Testis (tissue), 2 donors: ENCODE results near the gene KMT2B.

Experiments used
- POLR2A ChIP-seq: fragments of 450-650 bp; IDR thresholded peaks from one replicate; pipeline ENCODE4 v1.6.1; 2017; ENCODE audit warnings: antibody characterized with exemption, mild to moderate bottlenecking, moderate library complexity
- TF ChIP-seq, protein P1 (sequence below), 3 experiments: fragments of 450-650 bp in 2 of 3; fragments of 200-600 bp in 1 of 3; sonication (generic) in 1 of 3; IDR thresholded peaks; one replicate each; pipeline ENCODE4 v1.5.1; 2016 to 2019; ENCODE audit warnings: antibody characterized with exemption in 3 of 3, mild to moderate bottlenecking in 2 of 3, moderate library complexity in 1 of 3

DNA sequence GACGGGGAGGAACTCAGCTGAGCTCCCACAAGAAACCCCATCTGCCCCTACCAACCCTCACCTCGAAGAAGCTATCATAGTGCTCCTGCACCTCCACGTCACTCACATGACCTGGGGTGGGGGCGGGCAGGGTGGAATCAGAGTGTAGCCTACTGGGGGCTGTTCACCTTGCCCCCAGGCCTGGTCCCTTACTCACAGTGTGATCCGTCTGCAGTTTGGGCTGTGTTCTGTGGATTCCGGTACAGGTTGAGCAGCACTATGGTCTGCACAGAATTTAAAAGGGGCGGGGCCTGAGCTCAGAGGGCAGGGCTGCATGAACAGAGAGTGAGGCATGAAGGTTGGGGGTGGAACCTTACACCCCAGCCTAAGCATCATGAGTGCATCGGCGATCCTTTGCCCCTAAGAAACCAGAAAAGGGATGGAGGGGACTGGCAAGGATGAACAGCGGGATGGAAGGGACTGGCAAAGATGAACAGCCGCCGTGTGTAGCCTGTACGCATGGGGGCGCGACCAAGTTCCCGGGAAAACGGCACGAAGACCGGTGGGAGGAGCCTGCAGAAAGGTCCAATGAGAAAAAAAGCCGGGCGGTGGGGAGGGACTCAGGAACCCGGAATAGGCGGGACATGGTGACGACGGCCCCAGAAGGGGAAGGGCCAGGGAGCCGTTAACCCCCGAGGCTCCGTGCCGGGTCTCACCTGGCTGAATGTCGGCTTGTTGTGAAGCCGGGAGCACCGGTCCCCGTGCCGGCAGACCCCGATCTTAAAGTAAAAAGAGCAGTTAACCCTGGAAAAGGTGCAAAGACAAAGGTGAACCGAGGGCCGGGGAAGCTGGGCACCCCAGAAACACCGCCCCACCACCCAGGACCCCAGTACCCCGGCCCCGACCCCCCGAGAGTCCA is 26.9 kb downstream of the KMT2B start:
- TF ChIP-seq, protein P1, sequence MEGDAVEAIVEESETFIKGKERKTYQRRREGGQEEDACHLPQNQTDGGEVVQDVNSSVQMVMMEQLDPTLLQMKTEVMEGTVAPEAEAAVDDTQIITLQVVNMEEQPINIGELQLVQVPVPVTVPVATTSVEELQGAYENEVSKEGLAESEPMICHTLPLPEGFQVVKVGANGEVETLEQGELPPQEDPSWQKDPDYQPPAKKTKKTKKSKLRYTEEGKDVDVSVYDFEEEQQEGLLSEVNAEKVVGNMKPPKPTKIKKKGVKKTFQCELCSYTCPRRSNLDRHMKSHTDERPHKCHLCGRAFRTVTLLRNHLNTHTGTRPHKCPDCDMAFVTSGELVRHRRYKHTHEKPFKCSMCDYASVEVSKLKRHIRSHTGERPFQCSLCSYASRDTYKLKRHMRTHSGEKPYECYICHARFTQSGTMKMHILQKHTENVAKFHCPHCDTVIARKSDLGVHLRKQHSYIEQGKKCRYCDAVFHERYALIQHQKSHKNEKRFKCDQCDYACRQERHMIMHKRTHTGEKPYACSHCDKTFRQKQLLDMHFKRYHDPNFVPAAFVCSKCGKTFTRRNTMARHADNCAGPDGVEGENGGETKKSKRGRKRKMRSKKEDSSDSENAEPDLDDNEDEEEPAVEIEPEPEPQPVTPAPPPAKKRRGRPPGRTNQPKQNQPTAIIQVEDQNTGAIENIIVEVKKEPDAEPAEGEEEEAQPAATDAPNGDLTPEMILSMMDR (IDR thresholded peaks at IDR 0.05): peak in 2 of 3 experiments; percentile 21 to 48
- TF ChIP-seq POLR2A: no peak
